A549 treated with DMSO at 1 μM for 4 hours (cell line): ENCODE results near the gene SIRT2. TPM values are rescaled to one million over a fixed set of nuclear protein-coding genes. Genes with fewer than 3 reads are reported as not detected.

Source experiments
- total RNA-seq: library from RNA; stranded (reverse); fragments of 200-300 nt; extraction: Qiagen RNA extraction; gene quantifications from 5 replicates; pipeline ENCODE4 v1.2.3, GENCODE V29; 2022; ENCODE audit warnings: low read depth

SIRT2 gene
- total RNA-seq = 32.4 to 40.9 TPM (median 34.5 TPM) in 5 replicates

DNA sequence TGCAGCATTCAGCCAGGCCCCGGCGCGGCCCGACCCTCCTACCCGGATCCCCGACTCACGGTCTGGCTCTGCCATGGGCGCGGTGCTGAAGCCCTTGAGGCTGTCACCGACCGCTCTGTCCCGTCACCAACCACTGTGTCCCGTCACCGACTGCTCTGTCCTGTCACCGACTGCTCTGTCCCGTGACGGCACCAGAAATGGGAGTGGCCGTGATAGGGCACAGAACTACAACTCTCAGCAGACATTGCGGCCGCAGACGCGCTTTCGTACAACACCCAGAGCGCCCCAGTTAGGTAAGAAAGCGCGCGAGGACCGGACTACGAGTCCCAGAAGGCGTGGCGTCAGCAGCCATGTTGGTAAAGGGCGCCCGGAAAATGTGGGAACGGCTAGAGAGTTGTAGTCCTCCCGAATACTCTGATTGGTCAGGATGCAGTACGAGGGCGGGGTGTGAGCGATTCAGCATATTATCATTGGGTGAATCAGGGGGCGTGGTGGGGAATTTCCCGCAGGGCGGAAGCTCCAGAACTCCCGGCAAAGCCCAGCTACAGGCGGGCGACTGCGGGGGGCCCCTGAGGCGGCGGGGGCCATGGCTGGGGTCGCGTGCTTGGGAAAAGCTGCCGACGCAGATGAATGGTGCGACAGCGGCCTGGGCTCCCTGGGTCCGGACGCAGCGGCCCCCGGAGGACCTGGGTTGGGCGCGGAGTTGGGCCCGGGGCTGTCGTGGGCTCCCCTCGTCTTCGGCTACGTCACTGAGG lies at the start of gene SIRT2, which contains the start of gene NFKBIB:
TSS of gene SIRT2 (minus strand) at position 172 of the 755 bp plus-strand sequence. CDS start at position 75, 97 bp downstream.
TSS of gene NFKBIB (plus strand) at position 523 of the 755 bp plus-strand sequence. CDS start at position 587, 64 bp downstream.

DNA sequence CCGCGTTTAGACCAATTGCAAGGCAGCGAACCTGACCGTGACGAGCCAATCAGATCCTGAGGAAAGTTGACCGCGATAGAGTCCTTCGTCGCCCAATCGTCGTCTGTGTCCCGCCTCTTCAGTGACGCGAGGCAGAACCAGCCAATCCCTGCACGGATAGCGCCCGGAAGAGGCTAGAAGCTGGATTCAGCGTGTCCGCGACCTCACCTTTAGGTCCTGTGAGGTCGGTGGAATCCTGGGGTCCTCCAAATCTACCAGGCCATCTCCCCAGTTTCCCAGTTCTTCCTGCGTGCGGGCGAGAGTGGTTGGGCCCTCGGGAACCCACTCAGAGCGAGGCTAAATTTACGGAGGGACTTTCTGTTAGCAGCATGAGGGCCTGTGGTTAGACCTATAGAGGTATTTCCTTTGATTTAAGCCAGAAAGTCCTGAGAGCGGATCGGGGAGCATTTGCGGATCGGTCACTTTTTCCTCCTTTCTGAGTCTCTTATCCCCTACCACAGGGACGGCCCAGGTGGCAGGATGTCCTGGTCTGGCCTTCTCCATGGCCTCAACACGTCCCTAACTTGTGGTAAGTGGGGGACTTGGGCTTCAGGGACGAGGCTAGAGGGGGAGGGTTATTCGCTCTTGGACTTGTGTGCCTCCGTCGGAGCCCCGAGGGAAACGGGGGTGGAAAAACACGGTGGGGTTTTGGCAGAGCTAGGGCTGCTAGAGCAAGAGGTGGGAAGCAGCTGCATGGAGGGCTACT lies 31.5 kb upstream of the SIRT2 start, which contains the start of gene MRPS12:
TSS of gene MRPS12 (plus strand) at position 169 of the 745 bp plus-strand sequence. CDS start at position 520, 351 bp downstream.

DNA sequence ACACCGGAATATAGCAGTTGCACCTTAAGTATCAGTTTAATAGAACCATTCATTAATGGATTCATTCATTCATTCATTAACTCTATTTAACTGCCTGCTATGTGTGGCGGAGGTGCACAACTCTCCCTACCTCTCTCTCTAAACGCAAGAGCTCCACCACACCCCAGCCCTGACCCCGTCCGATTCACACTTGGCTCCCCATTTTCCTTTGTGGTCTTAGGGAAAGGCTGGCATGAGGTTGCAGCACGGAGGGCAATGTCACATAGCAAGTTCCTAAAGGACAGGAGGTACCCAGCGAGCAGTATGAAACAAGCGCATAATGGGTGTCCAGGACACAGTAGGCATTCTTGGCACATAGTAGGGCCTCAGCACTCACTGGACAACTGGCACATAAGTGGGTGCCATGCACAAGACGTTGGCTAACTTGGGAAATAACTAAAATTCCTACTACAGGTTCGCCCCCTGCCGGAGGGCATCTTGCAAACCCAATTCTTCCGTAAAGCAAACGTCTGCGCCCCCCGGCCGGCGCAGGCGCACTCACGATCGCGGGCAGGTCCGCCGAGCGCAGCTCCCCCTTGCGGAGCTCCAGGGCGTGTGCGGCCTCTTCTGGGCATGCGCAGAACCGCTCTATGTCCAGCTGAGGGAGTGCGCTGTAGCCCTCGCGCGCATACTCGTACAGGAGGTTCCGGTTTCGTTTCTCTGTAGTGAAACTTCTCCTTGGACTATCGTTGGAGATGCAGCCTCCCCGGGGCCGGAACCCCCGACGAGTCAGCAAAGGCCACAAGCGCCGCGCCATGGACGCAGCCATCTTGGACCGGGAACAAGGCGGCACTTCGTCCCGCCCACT lies 30.7 kb upstream of the SIRT2 start, which contains the start of gene SARS2:
TSS of gene SARS2 (minus strand) at position 835 of the 847 bp plus-strand sequence. CDS start at position 808, 27 bp downstream.

DNA sequence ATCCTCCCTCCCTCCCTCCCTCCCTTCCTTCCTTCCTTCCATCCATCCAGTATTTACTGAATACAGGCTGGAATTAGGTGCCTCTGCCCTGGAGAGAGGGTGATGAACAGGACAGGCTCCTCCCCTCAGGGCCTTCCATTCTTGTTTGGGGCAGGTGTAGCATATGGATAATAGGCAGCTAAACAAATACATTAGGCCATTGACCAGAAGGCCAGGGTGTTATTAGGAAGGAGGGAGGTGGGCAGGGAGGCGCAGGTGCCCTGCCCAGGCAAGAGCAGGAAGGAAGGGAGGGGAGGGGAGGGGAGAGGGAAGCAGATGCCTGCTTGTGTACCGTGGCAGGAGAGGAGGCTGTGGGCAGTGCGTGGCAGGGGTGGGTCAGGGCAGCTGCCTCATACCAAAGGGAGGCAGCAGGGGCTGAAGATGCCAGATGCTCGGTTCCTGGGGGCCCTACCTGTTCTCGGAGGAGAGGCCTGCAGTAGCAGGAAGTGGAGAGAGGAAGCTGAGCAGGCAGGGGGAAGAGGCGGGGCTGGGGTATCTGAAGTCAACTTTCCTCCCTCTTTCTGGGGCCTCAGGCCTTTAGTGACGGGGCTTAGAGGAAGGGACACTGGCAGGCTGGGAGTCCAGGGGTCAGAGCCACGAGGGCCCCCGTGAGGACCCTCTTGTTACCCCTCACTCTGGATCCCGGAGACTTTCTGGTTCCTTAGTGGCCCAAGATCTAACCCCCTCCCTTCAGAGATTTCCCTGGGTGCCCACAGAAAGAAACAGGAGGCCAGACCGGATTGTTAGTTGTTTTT lies 21.4 kb downstream of the SIRT2 start, which contains the start of gene RINL:
TSS of gene RINL (minus strand) at position 495 of the 794 bp plus-strand sequence. CDS start 1,533 bp downstream, outside the sequence.

DNA sequence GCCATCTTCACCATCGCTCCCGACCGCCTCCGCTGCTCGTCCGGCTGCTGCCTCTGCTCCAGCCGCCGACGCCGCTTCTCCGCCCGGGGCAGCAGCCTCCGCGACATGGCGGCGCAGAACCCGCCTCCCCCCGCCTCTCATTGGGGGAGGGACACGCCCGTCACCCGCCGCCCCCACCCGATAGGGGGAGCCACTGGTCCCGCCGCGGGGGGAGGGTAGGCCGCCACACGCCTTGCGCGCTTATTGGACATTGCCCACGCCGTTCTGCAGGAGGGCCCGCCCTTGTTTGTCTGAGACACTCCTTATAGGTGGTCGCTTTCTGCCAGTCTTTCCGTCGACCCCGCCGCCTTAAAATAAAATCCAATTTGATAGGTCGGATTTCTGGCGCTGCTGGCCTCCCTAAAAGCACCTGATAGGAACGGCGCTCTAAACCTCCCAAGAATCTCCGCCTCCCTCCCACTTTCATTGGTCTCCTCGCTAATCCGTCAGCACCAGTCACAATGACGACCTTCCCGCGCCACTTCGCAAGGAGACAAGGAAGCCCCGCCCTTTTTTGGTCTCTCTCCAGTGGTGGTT lies 49.5 kb downstream of the SIRT2 start, which contains the start of gene HNRNPL:
TSS of gene HNRNPL (minus strand) at position 127 of the 576 bp plus-strand sequence. CDS start at position 107, 20 bp downstream.

Other genes with a start within 250 kb of the SIRT2 start
- gene CAPN12, start 155.1 kb downstream of the SIRT2 start, total RNA-seq = 5.2 to 7.0 TPM (median 6.0 TPM) in 5 replicates
- gene LGALS7, start 126.1 kb downstream of the SIRT2 start, total RNA-seq = 0.36 to 0.44 TPM in 2 of 5 replicates, not detected in the others
- gene LGALS7B, start 110.4 kb downstream of the SIRT2 start, total RNA-seq = 0.44 to 0.51 TPM in 2 of 5 replicates, not detected in the others
- gene LGALS4, start 86.7 kb downstream of the SIRT2 start, total RNA-seq = 0.35 to 1.9 TPM (median 0.63 TPM) in 5 replicates
- 259 to 407 TPM (median 281 TPM) in 5 replicates for gene ECH1, start 67.8 kb downstream of the SIRT2 start, total RNA-seq
- gene HNRNPL, start 49.6 kb downstream of the SIRT2 start, total RNA-seq = 359 to 423 TPM (median 403 TPM) in 5 replicates
- gene RINL, start 21.3 kb downstream of the SIRT2 start, total RNA-seq = 2.2 to 3.9 TPM (median 2.7 TPM) in 5 replicates
- 67.8 to 124 TPM (median 98.4 TPM) in 5 replicates for gene NFKBIB, start 351 bp upstream of the SIRT2 start, total RNA-seq
- 0.38 to 1.5 TPM (median 0.63 TPM) in 5 replicates for gene CCER2, start 12.6 kb upstream of the SIRT2 start, total RNA-seq
- gene SARS2, start 31.1 kb upstream of the SIRT2 start, total RNA-seq = 45.3 to 63.5 TPM (median 55.5 TPM) in 5 replicates
- gene MRPS12, start 31.3 kb upstream of the SIRT2 start, total RNA-seq = 219 to 320 TPM (median 270 TPM) in 5 replicates
- 73.0 to 93.5 TPM (median 86.8 TPM) in 5 replicates for gene FBXO17, start 76.1 kb upstream of the SIRT2 start, total RNA-seq
- gene FBXO27, start 132.9 kb upstream of the SIRT2 start, total RNA-seq = 4.5 to 7.7 TPM (median 6.0 TPM) in 5 replicates
- 0.09 to 0.23 TPM (median 0.16 TPM) in 4 of 5 replicates, not detected in the other for gene ACP7, start 184.8 kb upstream of the SIRT2 start, total RNA-seq
- 85.3 to 143 TPM (median 108 TPM) in 5 replicates for gene PAK4, start 226.2 kb upstream of the SIRT2 start, total RNA-seq